ENCODE data around the gene PCDH9.

DNA sequence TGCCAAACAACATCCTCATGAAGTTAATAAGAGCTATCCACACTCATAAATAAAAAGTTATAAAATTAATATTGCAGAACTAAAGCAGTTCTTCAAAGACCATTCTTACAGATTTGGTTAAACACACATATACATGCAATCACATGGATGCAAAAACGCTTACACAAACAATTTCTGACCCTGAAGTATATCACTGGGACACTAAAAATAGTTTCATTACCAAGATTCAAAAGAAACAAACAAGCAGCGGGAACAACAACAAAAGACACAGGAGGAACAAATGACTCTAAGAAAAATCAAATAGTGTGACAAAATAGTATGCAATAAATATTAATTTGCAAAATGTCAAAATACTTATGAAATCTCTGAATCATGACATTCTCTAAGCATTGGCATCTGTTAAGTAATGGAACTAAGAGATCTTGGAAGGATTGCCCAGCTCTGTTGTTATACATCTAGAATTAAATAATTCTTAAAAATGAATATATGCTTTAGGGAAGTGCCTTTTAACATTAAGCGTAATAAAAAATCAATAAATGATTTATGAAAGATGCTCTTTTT lies 132.2 kb downstream of the PCDH9 start:
- no peak for TF ChIP-seq SUZ12 (IDR thresholded peaks at IDR 0.05; ENCODE audit: extremely low read depth, insufficient read depth, insufficient read length)
- no peak for TF ChIP-seq YY1 (IDR thresholded peaks at IDR 0.05; ENCODE audit: insufficient read depth, insufficient read length)

Data from NT2/D1 (cell line).